ENCODE data around the gene CC2D2A.
"Not testable (repeated sequence)": the region's sequence is repeated elsewhere in the genome, so short reads cannot be mapped to it uniquely, and the experiment has no call there.

CC2D2A gene

GRCh38 chr4:15507679-15508078 lies 38.0 kb downstream of the CC2D2A start:
- TF ChIP-seq, protein P1, sequence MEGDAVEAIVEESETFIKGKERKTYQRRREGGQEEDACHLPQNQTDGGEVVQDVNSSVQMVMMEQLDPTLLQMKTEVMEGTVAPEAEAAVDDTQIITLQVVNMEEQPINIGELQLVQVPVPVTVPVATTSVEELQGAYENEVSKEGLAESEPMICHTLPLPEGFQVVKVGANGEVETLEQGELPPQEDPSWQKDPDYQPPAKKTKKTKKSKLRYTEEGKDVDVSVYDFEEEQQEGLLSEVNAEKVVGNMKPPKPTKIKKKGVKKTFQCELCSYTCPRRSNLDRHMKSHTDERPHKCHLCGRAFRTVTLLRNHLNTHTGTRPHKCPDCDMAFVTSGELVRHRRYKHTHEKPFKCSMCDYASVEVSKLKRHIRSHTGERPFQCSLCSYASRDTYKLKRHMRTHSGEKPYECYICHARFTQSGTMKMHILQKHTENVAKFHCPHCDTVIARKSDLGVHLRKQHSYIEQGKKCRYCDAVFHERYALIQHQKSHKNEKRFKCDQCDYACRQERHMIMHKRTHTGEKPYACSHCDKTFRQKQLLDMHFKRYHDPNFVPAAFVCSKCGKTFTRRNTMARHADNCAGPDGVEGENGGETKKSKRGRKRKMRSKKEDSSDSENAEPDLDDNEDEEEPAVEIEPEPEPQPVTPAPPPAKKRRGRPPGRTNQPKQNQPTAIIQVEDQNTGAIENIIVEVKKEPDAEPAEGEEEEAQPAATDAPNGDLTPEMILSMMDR (conservative IDR thresholded peaks at IDR 0.05; ENCODE audit: low read length): no peak
- DNase-seq (ENCODE audit: low read depth): no peak
- no peak overlapping the region for H3K4me3 ChIP-seq (ENCODE audit: low read length)

DNA sequence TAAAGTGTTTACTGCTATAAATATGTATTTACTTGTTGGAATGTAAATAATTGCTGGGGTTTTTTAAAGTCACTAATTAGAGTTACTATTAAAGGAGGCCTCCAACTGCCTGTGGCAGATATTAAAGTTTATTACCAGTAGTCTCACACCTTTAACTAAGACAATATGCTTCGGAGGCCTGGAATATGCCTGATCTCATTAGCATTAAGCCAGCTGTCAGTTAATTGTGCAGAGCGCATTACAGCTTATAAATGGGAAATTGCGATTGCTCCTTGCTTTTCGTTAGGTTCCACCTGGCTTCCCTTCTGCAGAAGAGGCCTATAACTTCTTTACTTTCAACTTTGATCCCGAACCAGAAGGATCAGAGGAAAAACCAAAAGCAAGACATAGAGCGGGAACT lies 41.3 kb downstream of the CC2D2A start:
- DNase-seq (ENCODE audit: low read depth): no peak

DNA sequence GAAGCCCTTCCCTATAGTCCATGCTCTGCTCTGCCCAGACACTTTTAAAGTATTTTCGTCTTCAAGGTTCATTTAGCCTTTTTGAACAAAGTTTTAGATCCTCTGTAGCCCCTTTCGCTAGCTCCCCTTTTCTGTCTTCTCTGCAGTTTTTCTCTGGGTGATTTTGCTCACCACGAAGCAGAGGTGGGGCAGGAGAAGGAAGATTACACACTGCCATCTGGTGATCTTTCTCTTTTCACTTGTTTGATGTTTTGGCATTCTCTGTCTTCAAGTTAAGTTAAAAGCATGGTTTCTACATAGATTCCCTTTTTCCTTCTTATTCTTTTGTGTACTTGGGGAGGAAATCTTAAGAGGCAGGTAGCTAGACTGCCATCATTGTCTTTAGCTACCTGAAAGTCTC lies 43.9 kb downstream of the CC2D2A start:
- DNase-seq (ENCODE audit: low read depth): no peak
- TF ChIP-seq, protein P1 (conservative IDR thresholded peaks at IDR 0.05; ENCODE audit: low read length): peak; percentile 20; the same call in 1 of the 2 replicates

More for the DNA sequence above, 41.3 kb downstream of the CC2D2A start:
- no peak overlapping the region for H3K4me3 ChIP-seq (ENCODE audit: low read length)
- TF ChIP-seq, protein P1 (conservative IDR thresholded peaks at IDR 0.05; ENCODE audit: low read length): no peak

DNA sequence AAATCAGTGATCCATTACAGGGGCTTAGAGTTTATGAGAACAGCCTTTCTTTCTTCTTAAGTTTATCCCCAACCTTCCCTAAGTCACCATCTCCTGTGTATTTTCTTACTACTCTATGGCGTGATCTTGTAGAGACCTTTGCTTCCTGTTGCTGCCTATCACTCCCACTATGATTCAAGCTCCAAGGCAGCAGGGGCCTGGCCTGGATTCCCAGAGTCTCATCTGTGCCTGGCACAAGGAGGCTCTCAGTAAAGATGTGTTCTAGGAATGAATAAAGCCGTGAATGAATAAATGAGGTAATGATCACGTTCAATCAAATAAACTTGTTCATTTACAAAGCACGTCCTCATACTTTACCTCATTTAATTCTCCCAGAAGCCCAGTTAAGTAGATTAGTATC lies 45.4 kb downstream of the CC2D2A start:
- H3K4me3 ChIP-seq (ENCODE audit: low read length): no peak overlapping the region
- TF ChIP-seq, protein P1 (conservative IDR thresholded peaks at IDR 0.05; ENCODE audit: low read length): no peak
- no peak for DNase-seq (ENCODE audit: low read depth)

More for the DNA sequence above, 43.9 kb downstream of the CC2D2A start:
- H3K4me3 ChIP-seq (ENCODE audit: low read length): no peak overlapping the region

- H3K4me3 ChIP-seq (ENCODE audit: low read length): no peak overlapping the region
- DNase-seq (ENCODE audit: low read depth): no peak
- TF ChIP-seq, protein P1 (conservative IDR thresholded peaks at IDR 0.05; ENCODE audit: low read length): no peak
These were observed 46.8 kb downstream of the CC2D2A start for GRCh38 chr4:15516494-15516893.

DNA sequence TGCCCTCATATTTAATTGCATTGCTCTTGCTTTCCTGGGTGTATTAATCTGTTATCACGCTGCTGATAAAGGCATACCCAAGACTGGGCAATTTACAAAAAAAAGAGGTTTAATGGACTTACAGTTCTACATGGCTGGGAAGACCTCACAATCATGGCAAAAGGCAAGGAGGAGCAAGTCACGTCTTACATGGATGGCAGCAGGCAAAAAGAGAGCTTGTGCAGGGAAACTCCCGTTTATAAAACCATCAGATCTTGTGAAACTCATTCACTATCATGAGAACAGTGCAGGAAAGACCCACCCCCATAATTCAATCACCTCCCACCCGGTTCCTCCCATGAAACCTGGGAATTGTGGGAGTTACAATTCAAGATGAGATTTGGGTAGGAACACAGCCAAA lies 48.0 kb downstream of the CC2D2A start:
- not testable (repeated sequence) for H3K4me3 ChIP-seq (ENCODE audit: low read length); DNase-seq (ENCODE audit: low read depth)

DNA sequence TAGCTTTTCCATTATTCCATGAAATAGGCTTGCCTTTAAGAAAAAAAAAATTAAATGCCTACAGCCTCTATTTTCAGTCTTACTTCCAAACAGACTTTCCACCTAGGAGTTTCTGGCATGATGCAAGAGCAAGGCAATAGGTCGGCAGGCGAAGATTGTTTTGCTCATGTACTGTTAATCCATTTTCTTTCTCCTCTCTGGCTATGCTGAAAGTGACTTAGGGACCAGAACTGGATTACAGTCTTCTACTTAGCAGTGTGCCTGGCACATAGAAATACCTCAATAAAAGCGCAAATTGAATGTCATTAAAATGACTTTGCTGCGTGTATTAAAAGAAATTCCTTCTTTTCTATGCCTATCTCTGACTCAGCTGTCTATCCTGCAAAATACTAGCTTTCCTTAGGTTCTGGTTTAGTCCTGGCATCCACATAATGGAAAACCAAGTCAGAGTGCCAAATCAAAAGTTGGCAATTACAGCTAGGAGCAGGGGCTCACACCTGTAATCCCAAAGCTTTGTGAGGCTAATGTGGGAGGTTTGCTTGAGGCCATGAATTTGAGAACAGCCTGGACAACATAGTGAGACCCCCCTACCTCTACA lies 51.9 kb downstream of the CC2D2A start:
- TF ChIP-seq, protein P1 (conservative IDR thresholded peaks at IDR 0.05; ENCODE audit: low read length): no peak
- peak; percentile 21 for DNase-seq (ENCODE audit: low read depth)
- no peak overlapping the region for H3K4me3 ChIP-seq (ENCODE audit: low read length)
